GM19452 (cell line): Measurements from ENCODE around the gene PLEKHJ1.

Source experiments
- ATAC-seq: cut with Tn5 transposase; IDR thresholded peaks from one replicate; pipeline ENCODE4 v1.9.1; 2021; ENCODE audit not compliant: unreplicated experiment

Gene PLEKHJ1

DNA sequence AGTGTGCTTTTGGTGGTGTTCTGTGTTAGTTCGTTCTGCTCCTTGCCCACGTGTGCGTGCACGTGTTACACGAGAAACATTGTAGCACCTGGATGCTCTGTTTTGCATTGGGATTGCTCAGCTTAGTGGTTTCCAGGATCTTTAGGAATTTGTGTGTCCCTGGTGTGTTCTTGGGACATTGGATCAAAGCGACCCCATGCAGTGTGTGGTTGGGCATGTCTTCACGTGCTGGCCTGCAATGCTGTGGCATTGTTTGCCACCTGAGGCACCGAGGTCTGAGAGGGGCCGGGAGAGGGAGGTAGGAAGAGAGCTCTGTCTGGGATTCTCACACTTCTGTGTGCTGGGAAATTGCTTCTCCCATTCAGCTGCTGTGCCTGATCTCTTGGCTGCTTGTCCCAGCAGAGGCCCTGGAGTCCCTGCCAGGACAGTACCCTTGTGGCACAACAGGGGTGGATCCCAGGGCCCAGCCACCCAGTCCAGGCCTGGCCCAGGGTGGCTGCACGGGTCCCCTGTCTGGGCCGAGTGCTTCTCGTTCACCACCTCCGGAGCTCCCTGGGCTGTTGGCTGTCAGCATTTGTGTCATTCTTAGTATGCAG, 11.3 kb downstream of the PLEKHJ1 start:
- ATAC-seq, result no peak

DNA sequence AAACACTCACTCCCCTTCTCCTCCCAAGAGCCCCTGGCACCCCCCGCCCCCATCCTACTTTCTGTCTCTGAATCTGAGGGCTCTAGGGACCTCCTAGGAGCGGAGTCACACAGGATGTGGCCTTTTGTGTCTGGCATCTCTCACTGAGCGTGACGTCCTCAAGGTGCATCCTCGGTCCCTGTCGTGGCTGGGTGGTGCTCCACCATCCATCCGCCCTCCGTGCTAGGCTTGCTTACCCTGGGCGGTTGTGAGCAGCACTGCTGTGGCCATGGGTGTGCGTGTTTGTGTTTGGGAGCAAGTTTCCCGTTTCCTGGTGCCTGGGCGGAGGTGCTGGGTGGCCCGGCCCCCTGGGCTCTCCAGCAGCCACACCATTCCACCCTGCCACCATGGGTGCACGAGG, 12.2 kb downstream of the PLEKHJ1 start:
- no peak for ATAC-seq

DNA sequence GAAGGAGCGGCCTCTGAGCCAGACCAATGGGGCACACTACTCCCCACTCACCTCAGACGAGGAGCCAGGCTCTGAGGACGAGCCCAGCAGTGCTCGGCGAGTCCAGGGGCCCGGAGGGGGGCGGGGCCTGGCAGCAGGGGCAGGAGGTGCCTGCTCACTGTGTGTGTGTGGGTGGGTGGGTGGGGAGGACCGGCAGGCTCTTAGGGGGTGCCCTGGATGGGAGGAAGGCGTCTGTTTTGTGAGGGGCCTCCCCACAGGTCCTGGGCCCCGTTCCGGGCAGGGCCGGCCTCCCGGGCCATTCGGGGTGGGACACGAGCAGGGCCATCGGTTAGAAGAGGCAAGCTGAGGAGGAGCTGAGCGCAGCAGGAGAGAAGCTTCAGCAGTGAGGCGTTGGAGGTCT, 12.7 kb downstream of the PLEKHJ1 start:
- ATAC-seq, result no peak

DNA sequence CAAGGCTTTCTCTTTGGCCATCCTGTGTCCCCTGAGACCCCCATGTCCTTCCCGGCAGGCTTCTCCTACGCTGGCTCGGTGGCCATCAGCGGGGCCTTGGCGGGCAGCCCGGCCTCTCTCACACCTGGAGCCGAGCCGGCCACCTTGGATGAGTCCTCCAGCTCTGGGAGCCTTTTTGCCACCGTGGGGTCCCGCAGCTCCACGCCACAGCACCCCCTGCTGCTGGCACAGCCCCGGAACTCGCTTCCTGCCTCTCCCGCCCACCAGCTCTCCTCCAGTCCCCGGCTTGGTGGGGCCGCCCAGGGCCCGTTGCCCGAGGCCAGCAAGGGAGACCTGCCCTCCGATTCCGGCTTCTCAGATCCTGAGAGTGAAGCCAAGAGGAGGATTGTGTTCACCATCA, 14.2 kb downstream of the PLEKHJ1 start:
- ATAC-seq, result no peak

DNA sequence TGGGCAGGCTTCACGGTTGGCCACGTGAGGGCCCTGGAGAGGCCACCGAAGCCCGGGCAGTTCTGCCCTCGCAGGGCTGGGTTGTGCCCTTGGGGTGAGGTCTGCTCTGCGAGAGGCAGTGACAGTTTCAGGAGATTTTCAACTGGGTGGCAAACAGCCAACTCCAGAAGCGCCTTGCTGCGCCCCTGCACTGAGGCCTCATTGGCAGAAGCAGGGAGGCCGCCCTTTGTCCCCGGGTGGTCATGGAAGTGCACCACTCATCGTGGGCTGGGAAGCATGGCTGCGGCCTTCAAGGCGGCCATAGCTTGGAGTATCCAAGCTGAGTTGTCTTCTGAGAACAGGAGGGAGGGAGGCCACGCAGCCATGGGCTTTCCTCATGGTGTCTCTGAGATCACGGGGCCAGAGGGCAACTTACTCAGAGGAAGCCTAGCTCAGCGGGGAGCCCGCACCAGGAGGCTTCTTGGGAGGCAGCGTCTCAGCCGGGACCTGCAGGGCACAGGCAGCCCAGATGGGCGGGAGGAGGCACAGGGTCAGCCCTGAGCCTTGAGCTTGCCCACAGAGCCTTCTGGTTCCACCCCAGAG, 14.8 kb downstream of the PLEKHJ1 start:
- ATAC-seq, result no peak

DNA sequence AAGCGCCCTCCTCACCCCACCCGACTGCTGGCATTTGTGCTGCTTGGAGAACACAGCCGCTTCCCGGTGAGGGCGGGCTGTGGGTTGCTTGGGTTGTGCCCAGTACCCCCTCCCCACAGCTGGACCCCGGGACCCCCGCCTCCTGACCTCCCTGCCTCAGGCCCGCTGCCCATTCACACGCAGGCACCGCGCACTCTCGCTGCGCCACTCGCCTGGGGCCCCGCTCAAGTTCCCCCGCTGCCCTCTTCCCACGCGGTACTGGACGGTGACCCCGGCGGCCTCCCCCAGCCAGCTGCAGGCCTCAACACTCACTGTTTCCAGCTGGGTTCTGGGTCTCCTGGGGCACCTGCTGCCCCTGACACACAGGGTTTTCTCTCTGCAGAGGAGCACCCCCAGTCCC, 16.4 kb downstream of the PLEKHJ1 start:
- no peak for ATAC-seq

DNA sequence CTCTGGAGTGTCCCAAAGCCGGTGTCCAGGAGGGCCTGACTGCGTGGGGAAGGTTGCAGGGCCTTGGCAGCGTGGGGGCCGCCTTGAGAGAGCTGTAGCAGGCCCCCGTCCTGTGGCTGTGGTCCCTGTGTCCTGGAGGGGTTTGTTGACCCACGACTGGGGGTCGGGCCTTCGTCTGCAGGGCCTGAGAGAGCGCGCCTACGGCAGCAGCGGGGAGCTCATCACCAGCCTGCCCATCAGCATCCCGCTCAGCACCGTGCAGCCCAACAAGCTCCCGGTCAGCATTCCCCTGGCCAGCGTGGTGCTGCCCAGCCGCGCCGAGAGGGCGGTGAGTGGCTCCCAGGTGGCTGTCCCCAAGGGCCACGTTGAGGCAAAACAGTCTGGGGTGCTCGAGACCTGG, 18.5 kb downstream of the PLEKHJ1 start:
- no peak for ATAC-seq

DNA sequence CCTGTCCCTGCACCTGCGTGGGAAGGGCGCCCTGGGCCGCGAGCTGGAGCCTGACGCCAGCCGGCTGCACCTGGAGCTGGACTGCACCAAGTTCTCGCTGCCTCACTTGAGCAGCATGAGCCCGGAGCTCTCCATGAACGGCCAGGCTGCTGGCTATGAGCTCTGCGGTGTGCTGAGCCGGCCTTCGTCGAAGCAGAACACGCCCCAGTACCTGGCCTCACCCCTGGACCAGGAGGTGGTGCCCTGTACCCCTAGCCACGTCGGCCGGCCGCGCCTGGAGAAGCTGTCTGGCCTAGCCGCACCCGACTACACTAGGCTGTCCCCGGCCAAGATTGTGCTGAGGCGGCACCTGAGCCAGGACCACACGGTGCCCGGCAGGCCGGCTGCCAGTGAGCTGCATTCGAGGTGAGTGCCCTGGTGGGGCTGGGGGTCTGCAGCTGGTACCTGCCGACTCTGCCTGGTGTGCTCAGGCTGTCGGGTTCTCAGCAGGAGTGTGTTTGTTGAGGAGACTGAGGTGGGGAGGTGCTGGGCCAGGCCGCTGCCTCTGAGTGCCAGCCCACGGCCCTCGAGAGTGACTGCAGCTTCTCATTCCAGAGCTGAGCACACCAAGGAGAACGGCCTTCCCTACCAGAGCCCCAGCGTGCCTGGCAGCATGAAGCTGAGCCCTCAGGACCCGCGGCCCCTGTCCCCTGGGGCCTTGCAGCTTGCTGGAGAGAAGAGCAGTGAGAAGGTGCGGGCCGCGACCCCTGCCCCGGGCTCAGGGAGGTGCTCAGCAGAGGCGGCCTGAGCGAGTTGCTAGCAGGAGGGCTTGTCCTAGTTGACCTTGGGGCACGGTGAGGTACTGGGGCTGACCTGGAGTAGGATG, 19.5 kb downstream of the PLEKHJ1 start:
- ATAC-seq, result no peak

DNA sequence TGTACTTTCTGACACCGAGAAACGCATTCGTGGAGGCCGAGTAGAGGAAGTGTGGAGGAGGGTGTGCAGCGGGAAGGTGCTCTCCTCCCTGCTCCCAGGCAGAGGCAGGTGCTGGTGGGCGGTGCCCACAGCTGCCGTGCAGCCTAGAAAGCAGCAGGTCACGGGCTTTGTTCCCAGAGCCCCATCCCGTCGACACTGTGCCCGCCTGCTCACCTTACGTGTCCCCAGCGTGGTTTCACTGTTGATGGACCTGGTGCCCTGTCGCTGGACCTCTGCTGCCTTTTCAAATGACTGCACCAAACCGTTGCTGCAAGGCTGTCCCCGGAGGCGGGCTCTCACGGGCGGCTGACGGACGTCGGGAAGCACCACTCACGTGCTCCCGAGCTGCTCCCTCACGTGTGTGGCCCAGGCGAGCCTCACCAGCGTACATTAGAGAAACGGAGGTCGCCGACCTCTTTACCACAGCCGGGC, 20.8 kb downstream of the PLEKHJ1 start:
- ATAC-seq, result no peak

DNA sequence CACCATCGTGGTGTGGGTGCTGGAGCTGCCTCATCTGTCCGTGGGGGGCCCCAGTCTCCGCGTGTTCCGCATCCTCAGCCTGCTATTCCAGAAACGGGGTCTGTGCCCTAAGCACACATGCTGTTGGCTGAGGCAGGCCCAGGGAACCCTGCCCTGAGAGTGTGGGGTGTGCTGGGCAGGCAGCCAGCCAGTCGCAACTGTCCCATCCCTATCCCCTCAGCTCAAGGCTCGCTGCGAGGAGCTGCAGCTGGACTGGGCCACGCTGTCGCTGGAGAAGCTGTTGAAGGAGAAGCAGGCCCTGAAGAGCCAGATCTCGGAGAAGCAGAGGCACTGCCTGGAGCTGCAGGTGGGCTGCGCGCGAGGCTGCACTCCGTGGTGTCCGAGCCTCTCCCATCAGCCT, 21.9 kb downstream of the PLEKHJ1 start:
- ATAC-seq, result no peak

DNA sequence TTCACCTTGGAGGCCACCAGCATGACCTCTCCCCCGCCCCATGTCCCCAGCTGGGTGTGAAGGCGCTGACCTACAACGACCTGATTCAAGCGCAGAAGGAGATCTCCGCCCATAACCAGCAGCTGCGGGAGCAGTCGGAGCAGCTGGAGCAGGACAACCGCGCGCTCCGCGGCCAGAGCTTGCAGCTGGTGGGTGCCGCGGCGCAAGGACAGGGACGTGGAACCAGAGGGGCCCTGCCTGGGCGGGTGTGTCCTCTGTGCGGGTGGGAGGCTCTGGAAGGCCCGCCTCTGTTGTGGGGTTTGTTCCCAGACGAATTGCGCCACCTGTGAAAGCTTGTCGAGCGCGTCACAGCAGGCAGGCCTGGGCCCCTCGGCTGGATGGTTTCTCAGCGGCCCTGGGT, 22.3 kb downstream of the PLEKHJ1 start:
- no peak for ATAC-seq

DNA sequence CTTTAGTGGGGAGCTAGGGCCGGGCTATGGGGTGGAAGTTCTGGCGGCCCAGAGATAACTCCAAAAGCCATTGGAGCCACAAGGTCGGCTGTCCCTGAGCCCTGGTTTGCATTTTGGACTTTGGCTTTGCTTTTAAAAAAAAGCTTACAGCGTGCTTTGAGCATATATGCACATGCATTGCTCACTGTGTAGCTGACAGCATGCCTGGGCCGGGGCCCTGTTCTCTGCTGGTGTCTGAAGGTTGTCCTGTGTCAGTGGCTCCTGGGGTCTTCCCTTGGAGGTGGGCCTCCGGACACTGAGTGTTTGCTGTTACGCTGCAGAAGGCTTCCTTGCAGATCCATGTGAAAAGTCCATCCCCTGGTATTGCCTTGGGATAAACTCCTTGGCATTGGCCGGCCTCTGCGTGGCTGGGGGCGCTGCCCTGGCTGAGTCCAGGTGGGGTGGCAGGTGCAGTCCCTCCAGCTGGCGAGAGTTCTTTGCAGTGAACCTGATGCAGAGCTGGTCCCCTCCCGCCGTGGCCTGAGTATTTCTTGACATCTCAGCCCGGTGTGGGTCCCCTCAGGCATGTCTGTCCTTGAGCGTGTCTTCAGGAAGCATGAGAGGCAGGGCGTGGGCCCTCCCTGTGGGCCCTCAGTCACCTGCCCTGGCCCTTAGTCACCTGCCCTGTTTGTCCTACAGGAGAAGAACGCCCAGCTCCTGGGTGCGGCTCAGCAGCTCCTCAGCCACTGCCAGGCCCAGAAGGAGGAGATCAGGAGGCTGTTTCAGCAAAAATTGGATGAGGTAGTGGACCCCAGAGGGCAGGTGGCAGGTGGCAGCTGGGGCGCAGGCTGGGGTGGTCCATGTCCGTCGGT, 23.0 kb downstream of the PLEKHJ1 start:
- no peak for ATAC-seq

DNA sequence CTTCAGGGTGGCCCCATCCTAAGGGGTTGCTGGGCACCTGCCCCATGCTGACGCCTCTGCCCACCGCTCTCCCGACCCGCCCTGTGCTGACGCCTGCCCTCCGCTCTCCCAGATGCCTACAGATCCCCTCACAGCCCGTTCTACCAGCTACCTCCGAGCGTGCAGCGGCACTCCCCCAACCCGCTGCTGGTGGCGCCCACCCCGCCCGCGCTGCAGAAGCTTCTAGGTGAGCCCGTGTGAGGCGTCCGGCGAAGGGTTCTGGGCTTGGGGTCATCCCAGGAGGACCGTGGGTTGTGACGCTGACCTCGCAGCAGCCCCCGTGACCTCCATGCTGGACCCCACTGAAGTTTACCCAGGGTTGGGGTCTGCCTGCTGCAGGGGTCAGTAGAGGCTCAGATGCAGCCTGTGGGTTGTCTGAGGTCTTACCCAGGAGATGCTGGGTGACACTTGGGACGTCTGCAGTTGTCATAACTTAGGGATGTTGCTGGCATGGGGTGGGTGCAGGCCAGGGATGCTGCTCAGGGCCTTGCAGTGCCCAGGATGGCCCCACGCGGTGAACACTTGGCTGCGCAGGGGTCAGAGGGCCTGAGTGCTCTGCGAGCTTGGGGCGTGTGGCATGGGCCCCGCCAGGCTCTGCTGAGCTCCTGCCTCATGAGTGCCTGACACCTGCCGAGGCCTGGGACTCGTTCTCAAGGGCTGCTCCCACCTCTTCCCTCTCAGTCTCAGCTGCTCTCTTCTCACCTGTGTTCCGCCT, 25.0 kb downstream of the PLEKHJ1 start:
- ATAC-seq, result no peak

DNA sequence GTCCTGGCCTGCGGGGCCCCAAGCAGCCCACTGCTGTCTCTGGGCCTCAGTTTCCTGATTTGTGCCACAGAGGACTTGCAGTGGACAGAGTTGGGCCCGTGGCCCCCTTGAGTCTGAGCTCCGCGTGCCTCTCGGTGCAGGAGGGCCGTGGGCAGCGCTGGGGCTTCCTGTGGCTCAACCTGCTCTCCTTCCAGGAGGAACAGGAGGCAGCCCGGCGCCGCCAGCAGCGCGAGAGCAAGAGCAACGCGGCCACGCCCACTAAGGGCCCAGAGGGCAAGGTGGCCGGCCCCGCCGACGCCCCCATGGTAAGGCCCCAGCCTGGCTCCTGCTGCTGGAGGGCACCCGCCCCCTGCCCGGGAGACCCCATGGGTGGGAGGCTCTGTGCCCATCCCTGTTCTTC, 25.9 kb downstream of the PLEKHJ1 start:
- ATAC-seq, result no peak

DNA sequence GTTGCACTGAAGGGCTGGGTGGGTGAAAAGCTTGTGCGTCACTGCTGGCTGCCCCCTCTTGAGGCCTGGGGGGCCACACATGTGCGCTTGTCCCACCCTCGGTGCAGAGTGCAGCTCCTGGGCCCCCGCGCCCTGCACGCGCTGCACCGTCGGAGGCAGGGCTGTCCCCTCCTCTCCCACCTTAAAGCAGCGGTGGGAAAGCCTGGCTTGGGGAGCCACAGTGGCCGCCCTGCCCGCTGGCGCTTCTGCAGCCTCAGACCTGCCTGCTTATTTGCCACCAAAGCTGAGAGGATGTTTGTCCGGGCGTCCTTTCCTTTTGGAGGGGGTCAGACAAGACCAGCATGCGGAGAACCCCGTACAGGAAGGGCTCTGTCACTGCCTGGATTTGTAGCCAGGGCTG, 26.7 kb downstream of the PLEKHJ1 start:
- no peak for ATAC-seq

DNA sequence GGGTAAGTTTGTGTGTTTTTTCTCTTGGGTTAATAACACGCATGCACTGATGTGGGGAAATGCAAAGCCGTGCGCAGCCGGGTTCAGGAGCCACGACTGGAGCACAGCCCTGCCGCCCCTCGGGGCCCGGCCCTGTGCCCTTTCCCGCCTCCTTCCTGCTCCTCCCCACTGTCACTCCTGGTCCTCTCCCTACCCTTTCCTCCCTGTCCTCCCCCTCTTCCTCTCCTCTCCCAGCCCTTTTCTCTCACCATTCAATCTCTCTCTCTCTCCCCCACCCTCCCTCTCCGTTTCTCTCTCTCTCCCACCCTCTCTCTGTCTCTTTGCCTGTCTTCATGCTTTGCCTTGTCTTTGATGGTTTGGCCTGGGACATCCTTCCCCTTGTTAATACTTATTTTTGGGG, 27.2 kb downstream of the PLEKHJ1 start:
- no peak for ATAC-seq

DNA sequence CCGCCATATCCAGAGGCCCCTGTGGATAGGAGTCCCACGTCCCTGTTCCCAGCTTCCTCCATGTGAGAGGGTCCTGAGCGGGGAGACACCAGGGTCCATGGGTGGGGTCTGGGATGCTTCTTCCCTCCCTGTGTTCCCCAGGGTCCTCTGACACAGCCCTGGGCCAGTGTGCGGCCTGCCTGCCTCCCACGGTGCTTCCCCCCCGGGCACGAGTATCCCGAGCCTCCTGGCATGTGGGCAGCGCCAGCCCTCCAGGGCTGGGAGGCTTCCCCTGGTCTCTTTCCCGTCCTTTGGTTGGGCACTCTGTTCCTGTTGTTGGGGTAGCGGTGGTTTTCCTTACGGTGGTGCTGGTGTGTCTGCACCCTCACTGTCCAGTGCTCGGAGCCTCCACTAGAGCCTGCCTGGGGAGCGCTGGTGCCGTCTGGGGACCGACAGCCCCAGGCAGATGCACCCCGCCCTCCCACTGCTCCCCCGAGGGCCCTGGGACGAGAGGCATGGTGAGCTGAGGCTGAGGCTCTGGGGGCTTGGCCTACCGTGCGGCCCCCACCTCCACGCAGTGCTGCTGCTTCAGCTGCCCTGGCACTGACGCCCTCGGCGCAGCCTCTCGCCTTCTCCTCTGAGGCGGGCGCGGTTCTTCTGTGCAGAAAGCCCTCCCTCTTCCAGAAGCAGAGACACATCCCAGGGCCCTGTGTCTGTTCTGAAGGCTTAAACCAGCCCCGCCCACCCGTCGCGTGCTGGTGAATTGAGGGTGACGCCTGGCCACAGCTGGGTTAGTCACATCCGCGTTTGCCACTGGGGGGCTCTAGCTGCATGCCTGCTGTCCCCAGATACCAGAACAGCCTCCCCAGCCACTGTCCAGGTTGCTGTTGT, 27.9 kb downstream of the PLEKHJ1 start:
- no peak for ATAC-seq

DNA sequence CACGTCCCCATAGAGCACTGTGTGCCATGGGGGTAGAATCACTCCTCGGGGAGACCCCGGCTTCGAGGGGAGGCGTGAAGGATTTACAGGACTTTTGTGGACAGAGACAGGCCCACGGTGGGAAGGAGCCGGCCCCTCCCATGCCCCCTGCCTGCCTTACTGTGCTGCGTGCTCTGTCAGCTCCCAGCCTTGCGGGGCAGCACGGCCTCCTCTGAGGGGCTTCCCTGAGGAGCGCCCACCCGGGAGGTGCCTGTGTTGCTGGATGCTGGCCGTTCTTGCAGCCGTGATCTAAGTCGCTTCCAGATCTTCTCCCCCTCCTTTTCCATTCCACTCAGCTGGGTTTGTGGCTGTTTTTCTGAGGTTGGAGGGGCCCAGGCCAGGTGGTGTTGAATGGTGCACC, 29.1 kb downstream of the PLEKHJ1 start:
- ATAC-seq, result no peak

DNA sequence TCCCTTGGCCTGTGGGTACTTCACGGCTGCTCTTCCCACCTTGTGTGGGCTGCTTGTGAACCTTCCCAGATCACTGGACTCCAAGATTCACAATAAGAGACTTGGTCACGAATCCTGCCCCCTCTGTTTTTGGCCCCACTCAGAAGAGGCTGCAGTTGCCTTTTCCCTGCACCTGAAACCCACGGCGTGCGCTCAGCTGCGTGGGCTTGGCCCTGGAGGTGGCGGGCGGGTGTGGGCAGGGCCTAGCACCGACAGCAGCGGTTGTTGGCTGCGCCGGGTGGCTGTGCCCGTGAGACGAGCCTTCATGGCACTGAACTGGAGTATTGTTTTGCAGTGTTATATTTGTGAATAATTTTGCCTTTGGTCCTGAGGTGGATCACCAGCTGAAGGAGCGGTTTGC, 33.8 kb downstream of the PLEKHJ1 start:
- ATAC-seq, result no peak
